H54 (cell line): ENCODE measurements around the gene STAC.

Experiments
- DNase-seq: peaks from one replicate; pipeline ENCODE4 v3.0.0; 2011; ENCODE audit warnings: low spot score, mixed read lengths; ENCODE audit not compliant: insufficient read length
- FAIRE-seq: peaks from 3 replicates; lab custom pipeline; 2011; peaks lifted over from hg19 to GRCh38; lab: Jason Lieb, UNC
- POLR2A ChIP-seq: IDR thresholded peaks from 2 replicates; pipeline ENCODE4 v1.6.1; 2011; ENCODE audit warnings: low read depth, mild to moderate bottlenecking, low read length

STAC gene

GRCh38 chr3:36477655-36478054, 97.4 kb downstream of the STAC start:
- no peak for DNase-seq
- FAIRE-seq, result no peak
- no peak for TF ChIP-seq POLR2A

GRCh38 chr3:36480911-36481648, 100.8 kb downstream of the STAC start:
- no peak for FAIRE-seq
- DNase-seq, result no peak
- TF ChIP-seq POLR2A, result no peak

- TF ChIP-seq POLR2A, result no peak
- FAIRE-seq (no peak), DNase-seq (no peak)
Observed at GRCh38 chr3:36482256-36482655, 102.0 kb downstream of the STAC start.

DNA sequence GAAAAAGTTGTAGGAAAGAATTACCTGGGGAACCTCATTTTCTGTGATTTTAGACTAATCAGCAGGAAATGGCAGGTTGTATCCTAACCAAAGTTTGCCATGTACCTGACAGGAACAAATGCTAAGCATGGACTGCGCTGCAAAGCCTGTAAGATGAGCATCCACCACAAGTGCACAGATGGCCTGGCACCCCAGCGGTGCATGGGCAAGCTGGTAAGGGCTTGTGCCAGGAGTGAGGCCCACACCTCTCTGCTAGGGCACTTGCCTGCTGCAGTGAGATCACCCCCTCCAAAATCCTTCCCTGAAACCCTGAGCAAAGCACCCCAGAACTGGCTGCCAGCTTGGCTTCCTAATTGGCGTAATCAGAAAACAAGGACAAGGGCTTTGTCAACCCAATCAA, 102.6 kb downstream of the STAC start:
- TF ChIP-seq POLR2A, result no peak
- DNase-seq (no peak), FAIRE-seq (no peak)

DNA sequence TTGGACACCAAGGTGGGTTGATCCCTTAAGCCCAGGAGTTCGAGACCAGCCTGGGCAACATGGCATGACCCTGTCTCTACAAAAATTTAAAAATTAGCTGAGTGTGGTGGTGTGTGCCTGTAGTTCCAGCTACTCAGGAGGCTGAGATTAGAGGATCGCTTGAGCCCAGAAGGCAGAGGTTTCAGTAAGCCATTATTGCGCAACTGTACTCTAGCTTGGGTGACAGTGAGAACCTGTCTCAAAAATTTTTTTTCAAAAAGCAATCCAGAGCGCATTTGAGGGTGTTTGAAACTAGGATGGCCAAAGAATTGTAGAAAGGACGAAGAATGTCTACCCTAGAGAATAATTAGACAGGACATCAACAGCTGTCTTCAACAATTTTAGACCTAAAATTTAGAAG, 103.4 kb downstream of the STAC start:
- TF ChIP-seq POLR2A, result no peak
- no peak for FAIRE-seq
- no peak for DNase-seq

- DNase-seq (no peak), FAIRE-seq (no peak)
- no peak for TF ChIP-seq POLR2A
Observed at GRCh38 chr3:36484386-36484785, 104.1 kb downstream of the STAC start.

- DNase-seq (no peak), FAIRE-seq (no peak)
- TF ChIP-seq POLR2A, result no peak
Observed at GRCh38 chr3:36486009-36486795, 105.9 kb downstream of the STAC start.

DNA sequence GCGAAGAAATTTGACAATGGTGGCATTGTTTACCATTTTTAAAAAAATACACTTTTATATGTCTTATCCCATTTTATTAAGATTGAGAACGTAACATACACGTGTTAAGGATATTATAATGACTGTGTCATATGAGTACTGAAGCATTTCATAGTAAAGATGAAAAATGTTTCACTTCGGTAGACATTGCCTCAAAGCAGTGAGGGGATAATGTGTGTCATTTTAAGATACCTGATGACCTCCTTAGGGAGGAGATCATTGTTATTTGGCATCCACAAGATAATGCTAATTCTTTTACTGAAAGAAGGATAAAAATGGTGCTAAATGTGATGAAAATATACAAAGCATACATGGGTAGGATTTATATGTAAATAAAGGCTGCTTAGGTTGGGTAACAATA, 107.3 kb downstream of the STAC start:
- FAIRE-seq (no peak), DNase-seq (no peak)
- no peak for TF ChIP-seq POLR2A

GRCh38 chr3:36488077-36488789, 107.9 kb downstream of the STAC start:
- TF ChIP-seq POLR2A, result no peak
- DNase-seq (no peak), FAIRE-seq (no peak)

DNA sequence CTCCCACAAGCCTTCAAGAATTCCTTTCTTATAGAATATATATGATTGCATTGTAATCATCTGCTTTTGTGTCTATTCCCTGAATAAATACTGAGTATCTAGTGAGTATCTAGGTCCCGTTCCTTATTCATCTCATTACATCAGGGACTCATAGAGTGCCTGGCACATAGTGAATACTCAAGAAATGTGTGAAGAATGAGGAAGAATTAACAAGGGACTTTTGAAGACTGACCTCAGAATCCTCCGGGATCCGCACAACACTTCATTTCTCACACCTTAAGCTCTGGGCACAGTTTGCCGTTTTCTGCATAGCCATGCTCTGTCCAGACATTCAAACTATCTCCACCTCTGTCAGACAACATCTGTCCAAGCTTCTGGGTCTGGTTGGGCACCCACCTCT, 108.8 kb downstream of the STAC start:
- no peak for TF ChIP-seq POLR2A
- no peak for DNase-seq
- FAIRE-seq, result no peak

DNA sequence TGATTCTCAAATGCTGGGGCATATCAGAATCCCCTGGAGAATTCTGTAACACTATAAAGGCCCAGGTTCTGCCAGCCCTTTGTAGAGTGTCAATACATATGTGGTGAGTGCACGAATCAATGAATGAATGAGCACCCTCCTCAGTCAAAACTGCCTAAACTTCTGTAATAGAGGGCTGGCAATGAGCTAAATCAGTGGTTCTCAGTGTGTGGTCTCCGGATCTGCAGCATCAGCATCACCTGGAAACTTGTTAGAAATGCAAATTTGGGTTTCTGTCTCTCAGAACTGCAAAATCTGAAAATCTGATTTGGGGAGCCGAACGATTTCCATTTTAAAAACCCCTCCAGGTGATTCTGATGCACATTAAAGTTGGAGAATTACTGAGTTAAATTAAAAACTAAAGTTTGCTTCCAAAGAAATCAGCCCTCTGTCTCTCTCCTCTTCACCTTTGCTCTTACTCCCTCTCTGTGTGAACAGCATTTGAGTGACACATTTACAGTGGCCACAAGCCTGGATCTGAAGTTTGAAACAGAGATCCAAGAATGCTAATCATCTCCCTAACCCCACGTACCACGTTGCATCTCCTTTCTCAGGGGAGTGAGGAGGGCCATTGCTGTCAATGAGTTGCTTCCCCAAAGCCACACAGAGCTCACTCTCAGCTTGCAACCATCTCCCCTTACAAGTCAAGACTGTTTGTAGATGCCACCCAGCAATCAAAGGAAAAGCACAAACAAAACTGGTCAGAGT, 109.5 kb downstream of the STAC start:
- no peak for TF ChIP-seq POLR2A
- no peak for FAIRE-seq
- DNase-seq, result no peak

- no peak for TF ChIP-seq POLR2A
- FAIRE-seq (no peak), DNase-seq (no peak)
Observed at GRCh38 chr3:36493051-36493450, 112.7 kb downstream of the STAC start.

GRCh38 chr3:36494461-36495109, 114.3 kb downstream of the STAC start:
- TF ChIP-seq POLR2A, result no peak
- no peak for DNase-seq
- FAIRE-seq, result peak; percentile 11
